ENCODE results near the gene CBLB.

Gene CBLB

DNA sequence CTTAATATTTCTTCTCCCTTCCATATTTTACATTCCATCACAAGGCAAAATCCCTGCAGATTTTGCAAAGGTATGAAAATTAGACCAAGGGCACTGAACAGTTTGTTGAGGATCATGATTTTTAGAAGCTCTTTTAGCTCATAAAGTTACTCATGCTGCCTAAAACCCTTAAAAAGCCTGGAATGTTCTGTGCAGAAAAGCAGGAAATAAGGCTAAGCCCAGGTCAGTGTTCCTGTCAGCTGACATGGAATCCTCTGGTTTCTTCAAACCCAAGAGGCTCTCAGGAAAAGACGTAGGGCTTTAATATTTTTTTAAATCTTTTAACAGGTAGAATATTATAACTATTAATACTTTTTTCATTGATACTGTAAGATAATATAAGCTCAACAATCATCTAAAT, 8.2 kb downstream of the CBLB start:
- no peak overlapping the region for H3K9ac ChIP-seq (ENCODE audit: low read depth, low read length)
- peaks cover 54% of the 10 kb centered on the region for H3K36me3 ChIP-seq (ENCODE audit: insufficient read depth, low read length)

DNA sequence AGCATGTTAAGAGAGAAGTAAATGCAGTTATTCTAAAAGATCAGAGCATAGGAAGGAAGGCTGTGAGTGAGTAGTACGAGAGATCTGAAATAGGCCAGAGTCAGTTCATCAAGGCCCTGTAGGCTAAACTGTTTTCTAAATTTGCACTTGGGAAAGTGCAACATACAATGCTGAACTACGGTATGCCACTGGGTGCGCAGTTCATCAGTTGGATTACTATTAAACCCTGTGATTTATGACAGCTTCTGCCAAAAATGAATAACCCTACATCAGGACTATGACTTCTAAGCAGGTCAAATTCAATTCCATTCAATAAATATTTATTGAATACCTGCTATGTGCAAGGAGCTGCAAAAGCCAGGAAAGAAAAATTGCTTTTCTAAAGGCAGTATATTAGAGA, 10.8 kb downstream of the CBLB start:
- H3K4me2 ChIP-seq (ENCODE audit: low read length), result no peak overlapping the region
- H3K9me3 ChIP-seq (replicated peaks; ENCODE audit: low read length), result no peaks in the 10 kb centered on the region
- no peak overlapping the region for H3K4me3 ChIP-seq (ENCODE audit: low read length)
- no peak overlapping the region for H3K9ac ChIP-seq (ENCODE audit: low read depth, low read length)
- H3K27me3 ChIP-seq (ENCODE audit: control insufficient read depth, insufficient read depth, low read length), result no peaks in the 10 kb centered on the region
- peaks cover 58% of the 10 kb centered on the region for H3K36me3 ChIP-seq (ENCODE audit: insufficient read depth, low read length)
- peaks cover 6% of the 10 kb centered on the region for H3K4me1 ChIP-seq (ENCODE audit: control insufficient read depth, insufficient read depth, low read length)

More for the DNA sequence above, 8.2 kb downstream of the CBLB start:
- Histone ChIP-seq H3K4me1 (ENCODE audit: control insufficient read depth, insufficient read depth, low read length) (peaks cover 26% of the 10 kb centered on the region), H3K4me2 (ENCODE audit: low read length) (no peak overlapping the region), H3K9me3 (replicated peaks; ENCODE audit: low read length) (no peaks in the 10 kb centered on the region), H3K27me3 (ENCODE audit: control insufficient read depth, insufficient read depth, low read length) (no peaks in the 10 kb centered on the region), H3K4me3 (ENCODE audit: low read length) (no peak overlapping the region)

GRCh38 chr3:105857601-105858000, 11.2 kb downstream of the CBLB start:
- Histone ChIP-seq H3K9ac (ENCODE audit: low read depth, low read length) (no peak overlapping the region), H3K9me3 (replicated peaks; ENCODE audit: low read length) (no peaks in the 10 kb centered on the region)

DNA sequence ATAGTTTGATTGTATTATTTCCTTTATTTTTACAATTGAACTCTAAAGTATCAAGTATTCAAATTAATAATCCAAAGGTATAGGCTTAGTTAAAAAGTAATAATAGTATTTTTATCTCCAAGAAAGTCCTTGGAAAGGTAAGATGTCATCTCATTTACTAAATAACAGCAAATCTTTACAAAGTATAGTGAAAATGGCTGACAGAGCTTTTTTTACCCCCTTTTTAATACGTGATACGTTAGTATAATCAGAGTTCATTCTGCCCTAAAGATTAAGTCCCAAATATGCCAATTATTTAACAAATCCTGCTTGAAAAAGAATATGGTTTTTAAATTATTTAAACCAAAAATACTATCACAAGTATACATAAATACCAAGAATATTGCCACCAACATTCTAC, 12.2 kb downstream of the CBLB start:
- Histone ChIP-seq H3K36me3 (ENCODE audit: insufficient read depth, low read length) (peaks cover 53% of the 10 kb centered on the region), H3K9me3 (replicated peaks; ENCODE audit: low read length) (no peaks in the 10 kb centered on the region), H3K4me3 (ENCODE audit: low read length) (no peak overlapping the region)

More at GRCh38 chr3:105857601-105858000, 11.2 kb downstream of the CBLB start:
- Histone ChIP-seq H3K4me2 (ENCODE audit: low read length) (no peak overlapping the region), H3K36me3 (ENCODE audit: insufficient read depth, low read length) (peaks cover 56% of the 10 kb centered on the region), H3K4me3 (ENCODE audit: low read length) (no peak overlapping the region), H3K27me3 (ENCODE audit: control insufficient read depth, insufficient read depth, low read length) (no peaks in the 10 kb centered on the region), H3K4me1 (ENCODE audit: control insufficient read depth, insufficient read depth, low read length) (peaks cover 6% of the 10 kb centered on the region)

DNA sequence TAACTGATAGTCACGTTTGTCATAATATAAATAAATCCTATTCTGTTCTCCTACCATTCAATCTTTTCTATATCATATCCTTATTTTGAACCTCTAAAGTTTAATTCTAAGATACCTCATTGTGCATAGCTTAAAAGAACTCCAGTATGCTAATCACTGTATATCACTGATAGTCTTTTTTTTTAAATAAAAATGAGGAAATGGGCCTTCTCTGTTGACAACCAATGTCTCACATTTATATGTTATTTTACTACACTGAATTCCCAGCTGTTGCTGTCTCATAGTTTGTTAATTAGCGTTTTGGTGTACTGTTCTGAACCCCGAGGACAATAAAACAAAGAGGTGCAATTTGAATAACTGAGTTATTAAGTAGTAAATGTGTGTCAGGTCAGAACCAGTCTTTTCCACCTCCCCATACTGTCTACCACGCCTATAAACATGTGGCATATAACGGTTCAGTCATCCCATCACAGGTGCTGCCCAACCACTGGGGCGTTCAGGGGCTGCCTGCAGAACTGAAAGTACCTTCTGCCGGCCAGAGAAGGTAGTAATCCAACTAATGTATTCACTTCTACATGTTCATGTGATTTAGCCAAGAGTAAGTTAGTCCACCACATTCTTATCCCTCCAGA, 14.9 kb downstream of the CBLB start:
- Histone ChIP-seq H3K4me2 (ENCODE audit: low read length) (no peak overlapping the region), H3K27me3 (ENCODE audit: control insufficient read depth, insufficient read depth, low read length) (no peaks in the 10 kb centered on the region), H3K4me3 (ENCODE audit: low read length) (no peak overlapping the region), H3K9ac (ENCODE audit: low read depth, low read length) (no peak overlapping the region), H3K9me3 (replicated peaks; ENCODE audit: low read length) (no peaks in the 10 kb centered on the region), H3K4me1 (ENCODE audit: control insufficient read depth, insufficient read depth, low read length) (no peaks in the 10 kb centered on the region), H3K36me3 (ENCODE audit: insufficient read depth, low read length) (peaks cover 57% of the 10 kb centered on the region)

More for the DNA sequence above, 12.2 kb downstream of the CBLB start:
- Histone ChIP-seq H3K27me3 (ENCODE audit: control insufficient read depth, insufficient read depth, low read length) (no peaks in the 10 kb centered on the region), H3K4me1 (ENCODE audit: control insufficient read depth, insufficient read depth, low read length) (peaks cover 6% of the 10 kb centered on the region), H3K9ac (ENCODE audit: low read depth, low read length) (no peak overlapping the region), H3K4me2 (ENCODE audit: low read length) (no peak overlapping the region)

DNA sequence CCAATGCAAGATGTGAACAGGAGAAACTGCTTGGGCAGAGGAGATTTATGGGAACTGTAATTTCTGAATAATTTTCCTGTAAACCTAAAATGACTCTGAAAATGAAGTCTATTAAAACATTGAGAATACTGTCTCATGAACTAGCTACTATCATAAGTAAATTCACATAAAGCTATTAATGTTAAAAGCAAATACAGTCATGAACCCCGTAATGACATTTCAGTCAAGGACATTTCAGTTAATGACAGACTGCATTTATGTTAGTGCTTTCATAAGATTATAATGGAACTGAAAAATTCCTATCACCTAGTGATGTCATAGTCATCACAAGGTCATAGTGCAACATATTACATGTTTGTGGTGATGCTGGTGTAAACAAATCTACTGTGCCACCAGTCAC, 17.2 kb downstream of the CBLB start:
- Histone ChIP-seq H3K4me3 (ENCODE audit: low read length) (no peak overlapping the region), H3K36me3 (ENCODE audit: insufficient read depth, low read length) (peaks cover 56% of the 10 kb centered on the region)

GRCh38 chr3:105851176-105851575, 17.6 kb downstream of the CBLB start:
- no peaks in the 10 kb centered on the region for H3K9me3 ChIP-seq (replicated peaks; ENCODE audit: low read length)
- H3K4me3 ChIP-seq (ENCODE audit: low read length), result no peak overlapping the region
- peaks cover 4% of the 10 kb centered on the region for H3K4me1 ChIP-seq (ENCODE audit: control insufficient read depth, insufficient read depth, low read length)
- no peak overlapping the region for H3K9ac ChIP-seq (ENCODE audit: low read depth, low read length)
- H3K4me2 ChIP-seq (ENCODE audit: low read length), result no peak overlapping the region
- H3K36me3 ChIP-seq (ENCODE audit: insufficient read depth, low read length), result peaks cover 56% of the 10 kb centered on the region
- H3K27me3 ChIP-seq (ENCODE audit: control insufficient read depth, insufficient read depth, low read length), result no peaks in the 10 kb centered on the region

More for the DNA sequence above, 17.2 kb downstream of the CBLB start:
- H3K9me3 ChIP-seq (replicated peaks; ENCODE audit: low read length), result no peaks in the 10 kb centered on the region
- H3K4me1 ChIP-seq (ENCODE audit: control insufficient read depth, insufficient read depth, low read length), result peaks cover 4% of the 10 kb centered on the region
- no peak overlapping the region for H3K9ac ChIP-seq (ENCODE audit: low read depth, low read length)
- H3K4me2 ChIP-seq (ENCODE audit: low read length), result no peak overlapping the region
- H3K27me3 ChIP-seq (ENCODE audit: control insufficient read depth, insufficient read depth, low read length), result no peaks in the 10 kb centered on the region

DNA sequence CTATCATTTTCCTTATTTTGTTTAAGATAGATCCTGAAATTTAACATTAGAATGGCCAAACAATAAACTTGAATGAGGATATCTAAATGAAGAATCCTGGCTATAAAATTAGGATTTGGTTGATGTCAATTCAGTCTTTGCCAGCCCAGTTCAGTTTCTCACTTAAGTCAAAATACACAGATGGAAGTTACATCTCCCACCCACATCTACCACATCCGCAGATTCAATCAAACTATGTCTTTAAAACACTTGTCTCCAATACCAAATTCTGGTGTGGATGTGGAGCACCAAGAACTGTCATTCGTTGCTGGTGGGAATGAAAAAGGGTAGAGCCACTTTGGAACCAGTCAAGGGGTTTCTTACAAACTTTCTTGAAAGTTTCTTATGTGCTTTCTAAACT, 18.2 kb downstream of the CBLB start:
- Histone ChIP-seq H3K9ac (ENCODE audit: low read depth, low read length) (no peak overlapping the region), H3K4me1 (ENCODE audit: control insufficient read depth, insufficient read depth, low read length) (peaks cover 4% of the 10 kb centered on the region), H3K9me3 (replicated peaks; ENCODE audit: low read length) (no peaks in the 10 kb centered on the region), H3K4me2 (ENCODE audit: low read length) (no peak overlapping the region), H3K36me3 (ENCODE audit: insufficient read depth, low read length) (peaks cover 53% of the 10 kb centered on the region), H3K27me3 (ENCODE audit: control insufficient read depth, insufficient read depth, low read length) (no peaks in the 10 kb centered on the region), H3K4me3 (ENCODE audit: low read length) (no peak overlapping the region)

- Histone ChIP-seq H3K27me3 (ENCODE audit: control insufficient read depth, insufficient read depth, low read length) (no peaks in the 10 kb centered on the region), H3K9ac (ENCODE audit: low read depth, low read length) (no peak overlapping the region), H3K4me3 (ENCODE audit: low read length) (no peak overlapping the region), H3K9me3 (replicated peaks; ENCODE audit: low read length) (no peaks in the 10 kb centered on the region), H3K36me3 (ENCODE audit: insufficient read depth, low read length) (peaks cover 47% of the 10 kb centered on the region), H3K4me1 (ENCODE audit: control insufficient read depth, insufficient read depth, low read length) (peaks cover 4% of the 10 kb centered on the region), H3K4me2 (ENCODE audit: low read length) (no peak overlapping the region)
Observed at GRCh38 chr3:105848821-105849220, 20.0 kb downstream of the CBLB start.

DNA sequence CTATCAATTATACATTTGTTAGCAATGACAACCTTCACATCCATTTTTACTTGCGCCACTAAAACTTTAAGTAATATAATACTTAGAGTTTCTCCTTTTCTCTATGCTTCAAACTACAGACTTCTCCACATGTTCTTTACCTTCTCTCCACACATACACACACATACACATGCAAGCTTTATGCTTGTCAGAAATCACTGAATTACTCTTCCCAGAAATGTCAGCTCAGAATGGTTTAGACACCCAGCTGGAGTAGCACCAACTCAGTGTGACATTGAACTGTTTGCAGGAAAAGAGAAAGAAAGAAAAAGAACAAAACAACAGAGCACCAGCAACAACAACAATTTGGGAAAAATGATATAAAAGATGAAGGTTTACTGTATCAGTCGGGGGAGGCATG, 20.9 kb downstream of the CBLB start:
- Histone ChIP-seq H3K4me1 (ENCODE audit: control insufficient read depth, insufficient read depth, low read length) (peaks cover 4% of the 10 kb centered on the region), H3K9me3 (replicated peaks; ENCODE audit: low read length) (no peaks in the 10 kb centered on the region), H3K4me3 (ENCODE audit: low read length) (no peak overlapping the region), H3K27me3 (ENCODE audit: control insufficient read depth, insufficient read depth, low read length) (no peaks in the 10 kb centered on the region), H3K4me2 (ENCODE audit: low read length) (no peak overlapping the region), H3K9ac (ENCODE audit: low read depth, low read length) (no peak overlapping the region), H3K36me3 (ENCODE audit: insufficient read depth, low read length) (peaks cover 42% of the 10 kb centered on the region)

DNA sequence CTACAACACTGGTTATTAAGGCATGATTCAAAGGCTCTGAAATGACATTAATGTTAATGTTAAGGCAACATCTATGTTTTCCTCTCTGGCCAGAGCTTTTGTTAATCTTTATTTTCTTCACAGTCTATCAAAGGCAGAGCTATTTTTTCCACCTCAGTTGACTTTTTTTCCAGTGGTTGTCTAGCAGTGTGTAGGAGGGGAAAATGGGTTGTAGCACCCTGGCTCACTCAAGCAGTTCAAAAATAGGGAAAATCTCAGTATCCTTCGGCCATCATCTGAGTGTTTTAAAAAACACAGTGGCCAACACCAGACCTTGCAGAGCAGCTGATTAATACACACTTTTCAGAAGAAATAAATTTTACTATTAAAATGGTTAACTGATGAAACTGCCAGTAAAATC, 21.4 kb downstream of the CBLB start:
- Histone ChIP-seq H3K27me3 (ENCODE audit: control insufficient read depth, insufficient read depth, low read length) (no peaks in the 10 kb centered on the region), H3K9ac (ENCODE audit: low read depth, low read length) (no peak overlapping the region), H3K36me3 (ENCODE audit: insufficient read depth, low read length) (peaks cover 45% of the 10 kb centered on the region), H3K4me1 (ENCODE audit: control insufficient read depth, insufficient read depth, low read length) (peaks cover 4% of the 10 kb centered on the region), H3K4me2 (ENCODE audit: low read length) (no peak overlapping the region), H3K9me3 (replicated peaks; ENCODE audit: low read length) (no peaks in the 10 kb centered on the region), H3K4me3 (ENCODE audit: low read length) (no peak overlapping the region)

- Histone ChIP-seq H3K4me3 (ENCODE audit: low read length) (no peak overlapping the region), H3K9ac (ENCODE audit: low read depth, low read length) (no peak overlapping the region), H3K9me3 (replicated peaks; ENCODE audit: low read length) (no peaks in the 10 kb centered on the region), H3K4me2 (ENCODE audit: low read length) (no peak overlapping the region), H3K4me1 (ENCODE audit: control insufficient read depth, insufficient read depth, low read length) (peaks cover 4% of the 10 kb centered on the region), H3K27me3 (ENCODE audit: control insufficient read depth, insufficient read depth, low read length) (no peaks in the 10 kb centered on the region), H3K36me3 (ENCODE audit: insufficient read depth, low read length) (peaks cover 46% of the 10 kb centered on the region)
Observed at GRCh38 chr3:105846809-105847208, 22.0 kb downstream of the CBLB start.
